GM19467 (cell line): ENCODE data around the gene CT45A2.
"Not testable (repeated sequence)": the region's sequence is repeated elsewhere in the genome, so short reads cannot be mapped to it uniquely, and the experiment has no call there.

Experiments
- ATAC-seq: cut with Tn5 transposase; IDR thresholded peaks from one replicate; pipeline ENCODE4 v1.9.1; 2021; ENCODE audit warnings: mild to moderate bottlenecking, moderate library complexity; ENCODE audit not compliant: unreplicated experiment

Gene CT45A2

GRCh38 chrX:135819912-135820311 lies at the start of gene CT45A2:
Gene CT45A2 (minus strand): TSS chrX:135820012. CDS start chrX:135816265, 3,747 bp downstream.
- ATAC-seq = not testable (repeated sequence)

GRCh38 chrX:135854438-135854837 lies 34.6 kb upstream of the CT45A2 start, which contains the start of gene CT45A8:
Gene CT45A8 (minus strand): TSS chrX:135854538. CDS start chrX:135850783, 3,755 bp downstream.
- ATAC-seq = not testable (repeated sequence)

GRCh38 chrX:135837180-135837579 lies 17.4 kb upstream of the CT45A2 start, which contains the start of gene CT45A7:
Gene CT45A7 (minus strand): TSS chrX:135837280. CDS start chrX:135833533, 3,747 bp downstream.
- not testable (repeated sequence) for ATAC-seq

GRCh38 chrX:135802687-135803086 lies 17.1 kb downstream of the CT45A2 start, which contains the start of gene CT45A6:
Gene CT45A6 (minus strand): TSS chrX:135802787. CDS start chrX:135798993, 3,794 bp downstream.
- not testable (repeated sequence) for ATAC-seq

- not testable (repeated sequence) for ATAC-seq
Observed at GRCh38 chrX:135785403-135785802, 34.4 kb downstream of the CT45A2 start, which contains the start of gene CT45A5. Gene CT45A5 (minus strand): TSS chrX:135785503. CDS start chrX:135781729, 3,774 bp downstream.

- ATAC-seq = not testable (repeated sequence)
Observed at GRCh38 chrX:135768091-135768490, 51.7 kb downstream of the CT45A2 start, which contains the start of gene CT45A3. Gene CT45A3 (minus strand): TSS chrX:135768191. CDS start chrX:135764444, 3,747 bp downstream.
